ENCODE results near the gene TTC28. TPM values are rescaled to one million over a fixed set of nuclear protein-coding genes. Genes with fewer than 3 reads are reported as not detected.
A peak's percentile ranks its signal among the peaks of the same experiment; 100 is the strongest.

TTC28 gene
- total and polyA plus RNA-seq, 11 donors, result 5.1 to 34.9 (median 21.8) TPM

DNA sequence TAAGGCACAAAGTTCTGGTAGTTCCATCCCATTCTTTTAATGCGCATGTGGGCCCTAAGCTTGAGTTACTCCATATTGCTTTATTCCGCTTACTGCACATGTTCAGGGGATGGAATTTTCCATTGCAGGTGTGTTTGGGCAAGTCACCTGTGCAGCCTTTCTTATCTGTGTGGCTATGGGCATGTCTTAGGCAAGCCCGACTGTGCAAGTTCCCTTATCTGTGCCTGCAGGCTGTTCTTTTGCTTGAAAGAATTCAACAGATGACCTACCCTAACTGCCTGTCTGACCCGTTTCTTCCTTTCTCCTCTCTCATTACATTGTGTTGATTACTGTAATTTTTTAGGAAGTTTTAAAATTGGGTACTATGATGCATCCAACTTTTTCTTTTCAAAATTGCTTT, 363.6 kb downstream of the TTC28 start:
- no peak for DNase-seq
- intact Hi-C loops (cut with DNase I), result no loop called here
- no peak for ATAC-seq
- 82 to 92% (median 89%) methylated on average over 4 of the region's 4 CpGs for WGBS, 4 donors
- H3K27ac ChIP-seq, result no peak overlapping the region
- TF ChIP-seq POLR2A (IDR thresholded peaks at IDR 0.05), result no peak
- TF ChIP-seq, protein P1, sequence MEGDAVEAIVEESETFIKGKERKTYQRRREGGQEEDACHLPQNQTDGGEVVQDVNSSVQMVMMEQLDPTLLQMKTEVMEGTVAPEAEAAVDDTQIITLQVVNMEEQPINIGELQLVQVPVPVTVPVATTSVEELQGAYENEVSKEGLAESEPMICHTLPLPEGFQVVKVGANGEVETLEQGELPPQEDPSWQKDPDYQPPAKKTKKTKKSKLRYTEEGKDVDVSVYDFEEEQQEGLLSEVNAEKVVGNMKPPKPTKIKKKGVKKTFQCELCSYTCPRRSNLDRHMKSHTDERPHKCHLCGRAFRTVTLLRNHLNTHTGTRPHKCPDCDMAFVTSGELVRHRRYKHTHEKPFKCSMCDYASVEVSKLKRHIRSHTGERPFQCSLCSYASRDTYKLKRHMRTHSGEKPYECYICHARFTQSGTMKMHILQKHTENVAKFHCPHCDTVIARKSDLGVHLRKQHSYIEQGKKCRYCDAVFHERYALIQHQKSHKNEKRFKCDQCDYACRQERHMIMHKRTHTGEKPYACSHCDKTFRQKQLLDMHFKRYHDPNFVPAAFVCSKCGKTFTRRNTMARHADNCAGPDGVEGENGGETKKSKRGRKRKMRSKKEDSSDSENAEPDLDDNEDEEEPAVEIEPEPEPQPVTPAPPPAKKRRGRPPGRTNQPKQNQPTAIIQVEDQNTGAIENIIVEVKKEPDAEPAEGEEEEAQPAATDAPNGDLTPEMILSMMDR (IDR thresholded peaks at IDR 0.05), result no peak
- no peaks in the 10 kb centered on the region for H3K4me1 ChIP-seq
- no peaks in the 10 kb centered on the region for H3K27me3 ChIP-seq
- H3K9me3 ChIP-seq, result peaks cover 0 to 3% (median 0%) of the 10 kb centered on the region in 12 donors
- no peak overlapping the region for H3K4me3 ChIP-seq
- no peaks in the 10 kb centered on the region for H3K36me3 ChIP-seq

DNA sequence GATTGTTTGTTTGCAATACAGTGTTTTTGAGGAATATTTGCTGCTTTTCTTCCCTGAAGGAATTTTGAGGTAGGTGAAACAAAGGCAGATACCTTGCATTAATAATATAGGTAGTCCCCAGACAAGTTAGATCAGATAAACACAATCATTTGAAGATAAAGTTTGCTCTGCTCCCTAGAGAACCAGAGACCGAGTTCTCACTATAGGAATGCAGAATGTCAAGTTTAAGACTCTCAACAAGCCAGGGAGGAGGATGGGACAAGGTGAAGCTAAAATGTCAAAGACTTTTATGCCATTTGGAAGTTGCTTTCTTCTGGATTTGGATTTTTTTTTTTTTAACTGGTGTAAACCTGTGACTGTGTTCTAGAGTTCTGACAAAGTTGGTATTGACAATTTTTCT, 364.7 kb downstream of the TTC28 start:
- WGBS, 4 donors, result 93 to 100% (median 97%) methylated on average over 1 of the region's 1 CpG
- DNase-seq (no peak), ATAC-seq (no peak)
- TF ChIP-seq, protein P1 (IDR thresholded peaks at IDR 0.05), result no peak
- no peak for TF ChIP-seq POLR2A (IDR thresholded peaks at IDR 0.05)
- Histone ChIP-seq H3K36me3 (no peaks in the 10 kb centered on the region), H3K4me1 (no peaks in the 10 kb centered on the region), H3K27ac (no peak overlapping the region), H3K9me3 (peaks cover 0 to 3% (median 0%) of the 10 kb centered on the region in 12 donors), H3K4me3 (no peak overlapping the region), H3K27me3 (no peaks in the 10 kb centered on the region)
- intact Hi-C loops (cut with DNase I), result no loop called here

- no peak for ATAC-seq
Measured at GRCh38 chr22:28310299-28310698, 369.3 kb downstream of the TTC28 start.

GRCh38 chr22:28299753-28300152, 379.9 kb downstream of the TTC28 start:
- Histone ChIP-seq H3K36me3 (peaks cover 0 to 11% (median 0%) of the 10 kb centered on the region in 9 donors), H3K4me3 (no peak overlapping the region), H3K27me3 (no peaks in the 10 kb centered on the region), H3K9me3 (no peaks in the 10 kb centered on the region), H3K4me1 (peaks cover 0 to 36% (median 21%) of the 10 kb centered on the region in 12 donors), H3K27ac (peak overlapping the region in 11 of 12 donors; percentile 1 to 82 (median 58))
- no peak for TF ChIP-seq POLR2A (IDR thresholded peaks at IDR 0.05)
- TF ChIP-seq, protein P1 (IDR thresholded peaks at IDR 0.05), result no peak
- ATAC-seq (peak; percentile 94 to 98 (median 96)), DNase-seq (peak in 4 of 5 donors; percentile 28 to 47 (median 39))
- intact Hi-C loops (cut with DNase I), result loop anchor here in 3 of 10 donors (2.0 to 10.0 kb wide), 3 partner anchors 78 to 143 kb away; no protein-coding TSS in a partner anchor
- WGBS, 4 donors, result 27 to 58% (median 38%) methylated on average over 2 of the region's 2 CpGs

More at GRCh38 chr22:28310299-28310698, 369.3 kb downstream of the TTC28 start:
- intact Hi-C loops (cut with DNase I), result no loop called here
- peaks cover 0 to 10% (median 2%) of the 10 kb centered on the region in 12 donors for H3K4me1 ChIP-seq
- peaks cover 0 to 4% (median 0%) of the 10 kb centered on the region in 9 donors for H3K36me3 ChIP-seq
- TF ChIP-seq POLR2A (IDR thresholded peaks at IDR 0.05), result no peak
- TF ChIP-seq, protein P1 (IDR thresholded peaks at IDR 0.05), result no peak
- H3K4me3 ChIP-seq, result no peak overlapping the region
- H3K27me3 ChIP-seq, result no peaks in the 10 kb centered on the region
- H3K27ac ChIP-seq, result no peak overlapping the region
- H3K9me3 ChIP-seq, result peaks cover 0 to 3% (median 0%) of the 10 kb centered on the region in 12 donors
- DNase-seq, result no peak
- 88 to 95% (median 93%) methylated on average over 1 of the region's 1 CpG for WGBS, 4 donors

Measured in heart left ventricle (tissue), 16 donors.